Islet precursor cell (in vitro differentiated cells): ENCODE data around the gene MAP2K5.

Experiments
- DNase-seq: peaks from one replicate; pipeline ENCODE4 v3.0.0-alpha.2; 2018

Gene MAP2K5

GRCh38 chr15:67542420-67543347 is at the start of gene MAP2K5:
Gene MAP2K5, plus strand, starts transcription at chr15:67542703. Its CDS starts 633 bp downstream, at chr15:67543336.
- peak; percentile 86 for DNase-seq

GRCh38 chr15:67495585-67495984 is 46.9 kb upstream of the MAP2K5 start:
- no peak for DNase-seq

GRCh38 chr15:67501177-67501835 is 41.2 kb upstream of the MAP2K5 start:
- no peak for DNase-seq

GRCh38 chr15:67501836-67502461 is 40.6 kb upstream of the MAP2K5 start:
- DNase-seq: no peak

GRCh38 chr15:67504056-67504455 is 38.4 kb upstream of the MAP2K5 start:
- no peak for DNase-seq

- DNase-seq: no peak
Measured at GRCh38 chr15:67504796-67505195, 37.7 kb upstream of the MAP2K5 start.

- no peak for DNase-seq
Measured at GRCh38 chr15:67505675-67506572, 36.6 kb upstream of the MAP2K5 start.

GRCh38 chr15:67506775-67507747 is 35.4 kb upstream of the MAP2K5 start:
- no peak for DNase-seq

- DNase-seq: no peak
Measured at GRCh38 chr15:67508407-67508806, 34.1 kb upstream of the MAP2K5 start.

- DNase-seq: no peak
Measured at GRCh38 chr15:67509918-67510317, 32.6 kb upstream of the MAP2K5 start.

GRCh38 chr15:67510597-67511190 is 31.8 kb upstream of the MAP2K5 start:
- DNase-seq: no peak

GRCh38 chr15:67511606-67512005 is 30.9 kb upstream of the MAP2K5 start:
- no peak for DNase-seq

- DNase-seq: no peak
Measured at GRCh38 chr15:67512140-67512539, 30.4 kb upstream of the MAP2K5 start.

- DNase-seq: no peak
Measured at GRCh38 chr15:67512933-67513714, 29.4 kb upstream of the MAP2K5 start.

- no peak for DNase-seq
Measured at GRCh38 chr15:67515090-67515489, 27.4 kb upstream of the MAP2K5 start.

GRCh38 chr15:67515557-67515956 is 26.9 kb upstream of the MAP2K5 start:
- no peak for DNase-seq

- no peak for DNase-seq
Measured at GRCh38 chr15:67520321-67521028, 22.0 kb upstream of the MAP2K5 start.

- DNase-seq: peak; percentile 90
Measured at GRCh38 chr15:67521029-67521782, 21.3 kb upstream of the MAP2K5 start, which contains the start of gene C15orf61. Gene C15orf61, plus strand, starts transcription at chr15:67521131. Its CDS starts 118 bp downstream, at chr15:67521249.
